ENCODE measurements around the gene RNF166.
A peak's percentile ranks its signal among the peaks of the same experiment; 100 is the strongest.

Gene RNF166

GRCh38 chr16:88649924-88650748 is 56.1 kb downstream of the RNF166 start:
- Histone ChIP-seq H3K27me3 (no peaks in the 10 kb centered on the region), H3K4me3 (ENCODE audit: low read depth, low read length) (peak overlapping the region; percentile 81), H3K9me3 (no peaks in the 10 kb centered on the region), H3K36me3 (peaks cover 5% of the 10 kb centered on the region), H3K4me1 (peaks cover 3% of the 10 kb centered on the region; the same call in 1 of the 2 replicates)
- TF ChIP-seq CTCF (IDR thresholded peaks at IDR 0.05; ENCODE audit: low read depth, low read length): no peak
- DNase-seq: peak; percentile 57

- Histone ChIP-seq H3K9me3 (no peaks in the 10 kb centered on the region), H3K4me1 (peaks cover 3% of the 10 kb centered on the region; the same call in 1 of the 2 replicates), H3K36me3 (no peaks in the 10 kb centered on the region), H3K27me3 (no peaks in the 10 kb centered on the region), H3K4me3 (ENCODE audit: low read depth, low read length) (peak overlapping the region; percentile 81)
- TF ChIP-seq CTCF (IDR thresholded peaks at IDR 0.05; ENCODE audit: low read depth, low read length): no peak
- no peak for DNase-seq
These were observed 56.8 kb downstream of the RNF166 start for GRCh38 chr16:88649195-88649923.

- no peak overlapping the region for H3K4me3 ChIP-seq (ENCODE audit: low read depth, low read length)
- no peaks in the 10 kb centered on the region for H3K27me3 ChIP-seq
- no peaks in the 10 kb centered on the region for H3K9me3 ChIP-seq
- H3K4me1 ChIP-seq: peaks cover 3% of the 10 kb centered on the region; the same call in 1 of the 2 replicates
- no peaks in the 10 kb centered on the region for H3K36me3 ChIP-seq
- no peak for DNase-seq
- TF ChIP-seq CTCF (IDR thresholded peaks at IDR 0.05; ENCODE audit: low read depth, low read length): no peak
These were observed 58.8 kb downstream of the RNF166 start for GRCh38 chr16:88647178-88648070.
